Measurements from ENCODE around the gene MYB.

The MYB gene

DNA sequence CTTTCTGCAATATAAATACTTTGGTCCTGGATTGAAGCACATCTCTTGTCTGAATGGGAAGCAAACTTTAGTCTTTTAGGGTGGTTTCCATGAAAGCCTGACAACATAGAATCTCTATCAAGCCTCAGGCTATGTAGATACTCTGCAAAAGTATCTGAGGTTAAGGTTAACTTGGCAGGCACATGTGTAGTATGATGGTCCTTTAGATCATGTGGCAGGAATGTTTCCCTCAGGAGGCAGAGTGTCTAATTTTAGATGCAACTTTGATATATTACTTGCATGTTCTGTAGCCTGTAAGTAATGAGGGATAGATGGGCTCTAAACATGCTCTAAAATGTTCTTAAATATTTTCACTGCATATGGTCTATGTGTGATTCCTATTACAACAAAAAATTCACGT, 8.2 kb downstream of the MYB start:
- TF ChIP-seq, protein P1, sequence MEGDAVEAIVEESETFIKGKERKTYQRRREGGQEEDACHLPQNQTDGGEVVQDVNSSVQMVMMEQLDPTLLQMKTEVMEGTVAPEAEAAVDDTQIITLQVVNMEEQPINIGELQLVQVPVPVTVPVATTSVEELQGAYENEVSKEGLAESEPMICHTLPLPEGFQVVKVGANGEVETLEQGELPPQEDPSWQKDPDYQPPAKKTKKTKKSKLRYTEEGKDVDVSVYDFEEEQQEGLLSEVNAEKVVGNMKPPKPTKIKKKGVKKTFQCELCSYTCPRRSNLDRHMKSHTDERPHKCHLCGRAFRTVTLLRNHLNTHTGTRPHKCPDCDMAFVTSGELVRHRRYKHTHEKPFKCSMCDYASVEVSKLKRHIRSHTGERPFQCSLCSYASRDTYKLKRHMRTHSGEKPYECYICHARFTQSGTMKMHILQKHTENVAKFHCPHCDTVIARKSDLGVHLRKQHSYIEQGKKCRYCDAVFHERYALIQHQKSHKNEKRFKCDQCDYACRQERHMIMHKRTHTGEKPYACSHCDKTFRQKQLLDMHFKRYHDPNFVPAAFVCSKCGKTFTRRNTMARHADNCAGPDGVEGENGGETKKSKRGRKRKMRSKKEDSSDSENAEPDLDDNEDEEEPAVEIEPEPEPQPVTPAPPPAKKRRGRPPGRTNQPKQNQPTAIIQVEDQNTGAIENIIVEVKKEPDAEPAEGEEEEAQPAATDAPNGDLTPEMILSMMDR (IDR thresholded peaks at IDR 0.05; ENCODE audit: insufficient read depth, low read depth, low read length, missing control alignments): no peak
- no peak overlapping the region for H3K4me3 ChIP-seq (ENCODE audit: low read depth, low read length)
- no peak for DNase-seq (ENCODE audit: low read depth)

DNA sequence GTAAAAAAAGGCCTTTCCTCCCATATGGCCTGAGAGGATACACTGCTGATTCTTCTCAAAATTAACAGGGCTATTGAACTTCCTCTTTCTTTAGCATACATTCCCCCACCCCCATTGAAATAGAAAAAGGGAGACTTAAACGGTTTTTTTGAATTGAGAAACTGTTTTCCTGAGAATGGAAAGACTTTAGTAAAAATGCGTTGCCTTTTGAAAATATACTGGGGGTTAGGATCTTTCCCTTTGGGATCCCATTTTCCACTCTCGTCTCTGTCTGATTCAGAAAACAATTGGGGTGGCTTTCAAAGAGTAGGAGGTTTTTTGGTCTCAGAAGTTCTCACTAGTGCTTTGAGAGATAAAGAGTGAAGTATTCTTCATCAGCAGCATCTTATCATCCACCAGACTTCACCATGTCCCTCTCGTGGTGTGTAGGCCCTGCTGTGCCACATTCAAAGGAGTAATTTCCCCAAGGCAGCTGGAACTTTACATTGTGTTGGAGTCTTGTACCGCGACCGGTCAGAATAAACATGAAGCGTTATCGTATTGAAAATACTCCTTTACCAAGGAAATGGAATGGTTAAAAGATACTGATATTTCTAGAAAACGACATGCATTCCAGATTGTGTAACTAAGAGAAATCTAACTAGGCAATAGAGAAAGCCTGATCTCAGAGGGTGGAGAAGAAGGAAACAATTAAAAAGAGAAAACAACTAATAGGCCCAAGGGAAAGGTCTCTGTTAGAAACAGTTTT, 10.6 kb downstream of the MYB start:
- no peak for DNase-seq (ENCODE audit: low read depth)
- TF ChIP-seq, protein P1 (IDR thresholded peaks at IDR 0.05; ENCODE audit: insufficient read depth, low read depth, low read length, missing control alignments): no peak

DNA sequence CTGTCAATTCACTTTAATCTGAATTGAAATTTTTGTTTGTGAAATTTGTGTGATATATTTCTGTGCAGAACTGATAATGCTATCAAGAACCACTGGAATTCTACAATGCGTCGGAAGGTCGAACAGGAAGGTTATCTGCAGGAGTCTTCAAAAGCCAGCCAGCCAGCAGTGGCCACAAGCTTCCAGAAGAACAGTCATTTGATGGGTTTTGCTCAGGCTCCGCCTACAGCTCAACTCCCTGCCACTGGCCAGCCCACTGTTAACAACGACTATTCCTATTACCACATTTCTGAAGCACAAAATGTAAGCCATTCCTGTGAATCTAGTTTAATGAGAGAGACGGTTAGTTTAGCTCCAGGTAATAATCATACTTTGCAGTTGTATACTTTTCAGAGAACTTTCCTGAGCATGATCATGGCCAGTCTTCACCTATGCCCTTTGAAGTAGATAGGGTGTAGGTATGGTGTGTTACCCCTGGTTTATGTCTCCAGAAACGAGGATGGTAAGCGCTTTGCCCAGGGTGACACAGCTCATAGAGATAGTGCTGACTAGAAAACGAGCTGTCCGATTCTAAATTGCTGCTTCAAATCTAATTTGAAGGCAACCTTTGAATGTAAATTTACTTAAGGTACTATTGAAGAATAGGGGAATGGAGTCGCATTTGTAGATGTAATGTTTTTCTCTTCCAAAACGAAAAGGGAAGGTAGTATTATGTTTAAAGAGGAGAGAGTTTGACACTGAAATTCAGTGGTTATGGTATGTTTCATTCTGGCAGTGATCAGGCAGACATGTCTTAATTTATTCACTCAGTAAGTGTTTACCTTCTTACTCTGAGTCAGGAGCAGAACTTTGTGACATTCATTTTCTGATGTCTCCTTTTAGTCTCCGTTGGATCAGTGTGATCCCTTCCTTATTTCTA, 11.4 kb downstream of the MYB start:
- no peak overlapping the region for H3K4me3 ChIP-seq (ENCODE audit: low read depth, low read length)
- DNase-seq (ENCODE audit: low read depth): no peak

More for the DNA sequence above, 10.6 kb downstream of the MYB start:
- no peak overlapping the region for H3K4me3 ChIP-seq (ENCODE audit: low read depth, low read length)

DNA sequence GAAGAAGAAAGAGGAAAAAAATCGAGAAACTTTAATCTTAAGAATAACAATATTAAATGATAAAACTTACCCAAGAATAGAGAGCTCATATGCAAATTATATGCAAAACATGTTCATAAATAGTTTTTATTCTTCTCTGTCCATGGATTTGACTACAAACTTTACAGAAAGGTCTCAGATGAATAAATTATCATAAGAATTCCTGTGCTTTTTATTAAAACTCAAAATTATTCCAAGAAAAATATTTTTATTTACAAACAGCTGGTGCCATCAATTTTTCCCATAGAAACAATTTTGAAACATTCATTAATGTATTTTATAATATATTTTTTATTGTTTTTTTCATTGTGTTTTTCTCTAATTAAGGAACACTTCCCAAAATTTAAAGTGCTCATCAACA, 12.1 kb downstream of the MYB start:
- TF ChIP-seq, protein P1 (IDR thresholded peaks at IDR 0.05; ENCODE audit: insufficient read depth, low read depth, low read length, missing control alignments): no peak
- DNase-seq (ENCODE audit: low read depth): no peak
- H3K4me3 ChIP-seq (ENCODE audit: low read depth, low read length): no peak overlapping the region

More for the DNA sequence above, 11.4 kb downstream of the MYB start:
- TF ChIP-seq, protein P1 (IDR thresholded peaks at IDR 0.05; ENCODE audit: insufficient read depth, low read depth, low read length, missing control alignments): no peak

DNA sequence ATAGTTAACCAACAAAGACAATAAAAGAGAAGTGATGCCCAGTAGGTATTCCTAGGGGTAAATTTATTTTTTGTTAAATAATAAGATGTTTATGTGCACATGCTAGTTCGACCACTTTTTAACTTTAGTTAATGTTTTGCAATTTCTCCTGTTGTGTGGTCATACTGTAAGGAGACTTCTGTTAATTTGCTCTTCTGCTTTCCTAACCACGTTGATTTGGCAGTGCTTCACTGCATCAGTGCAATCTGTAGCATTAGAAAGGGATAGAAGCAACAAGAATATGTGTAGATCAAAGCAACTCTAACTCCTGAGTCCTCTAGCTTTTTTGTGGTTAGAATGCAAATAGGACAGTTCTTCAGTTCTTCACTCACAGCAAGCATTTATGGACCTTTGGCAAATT, 13.9 kb downstream of the MYB start:
- no peak overlapping the region for H3K4me3 ChIP-seq (ENCODE audit: low read depth, low read length)
- no peak for DNase-seq (ENCODE audit: low read depth)
- TF ChIP-seq, protein P1 (IDR thresholded peaks at IDR 0.05; ENCODE audit: insufficient read depth, low read depth, low read length, missing control alignments): no peak

DNA sequence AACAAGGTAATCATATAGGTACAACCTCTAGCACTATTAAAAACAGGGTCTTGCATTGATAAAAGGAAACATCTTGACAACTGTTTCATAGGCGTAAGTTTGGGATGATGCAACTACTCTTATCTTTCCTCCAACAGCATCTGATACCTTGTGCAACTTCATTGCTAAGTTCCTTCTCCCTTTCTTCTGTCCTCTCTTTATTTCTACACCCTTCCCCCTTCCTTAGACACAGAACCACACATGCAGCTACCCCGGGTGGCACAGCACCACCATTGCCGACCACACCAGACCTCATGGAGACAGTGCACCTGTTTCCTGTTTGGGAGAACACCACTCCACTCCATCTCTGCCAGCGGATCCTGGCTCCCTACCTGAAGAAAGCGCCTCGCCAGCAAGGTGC, 14.4 kb downstream of the MYB start:
- TF ChIP-seq, protein P1 (IDR thresholded peaks at IDR 0.05; ENCODE audit: insufficient read depth, low read depth, low read length, missing control alignments): no peak
- DNase-seq (ENCODE audit: low read depth): no peak
- H3K4me3 ChIP-seq (ENCODE audit: low read depth, low read length): no peak overlapping the region
